SHP77 treated with DMSO at 0.1 percent for 48 hours (cell line): ENCODE measurements around the gene GSK3A.

Source experiments
- DNase-seq: peaks from one replicate; lab custom pipeline; 2025; lab: John Stamatoyannopoulos, UW

Gene GSK3A

DNA sequence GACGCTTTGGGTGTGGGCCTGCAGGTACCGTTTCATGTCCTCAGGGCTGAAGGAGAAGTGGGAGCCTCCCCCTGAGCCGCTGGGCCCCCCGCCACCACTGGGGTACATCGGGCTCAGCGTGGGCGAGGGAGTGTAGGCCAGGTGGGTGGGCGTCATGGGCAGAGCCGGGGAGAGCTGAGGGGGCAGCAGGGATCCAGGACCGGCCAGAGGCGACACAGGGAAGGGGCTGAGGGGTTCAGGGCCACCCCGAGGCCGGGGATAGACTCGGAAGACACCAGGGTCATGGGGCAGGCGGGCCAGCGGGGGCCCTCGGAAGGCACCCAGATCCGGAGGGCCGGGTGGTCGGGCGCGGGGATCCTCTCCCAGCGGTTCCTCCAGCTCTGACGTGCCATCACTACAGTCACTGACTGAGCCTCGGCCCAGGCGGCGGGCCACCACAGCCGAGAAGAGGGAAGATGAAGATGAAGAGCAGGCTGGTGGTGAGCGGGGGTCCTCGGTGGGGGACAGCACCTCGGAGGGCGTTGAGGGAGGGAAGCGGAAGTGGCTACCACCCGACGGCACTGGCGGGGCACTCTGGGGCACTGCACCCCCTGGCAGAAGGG, 6.8 kb upstream of the GSK3A start:
- DNase-seq: no peak

DNA sequence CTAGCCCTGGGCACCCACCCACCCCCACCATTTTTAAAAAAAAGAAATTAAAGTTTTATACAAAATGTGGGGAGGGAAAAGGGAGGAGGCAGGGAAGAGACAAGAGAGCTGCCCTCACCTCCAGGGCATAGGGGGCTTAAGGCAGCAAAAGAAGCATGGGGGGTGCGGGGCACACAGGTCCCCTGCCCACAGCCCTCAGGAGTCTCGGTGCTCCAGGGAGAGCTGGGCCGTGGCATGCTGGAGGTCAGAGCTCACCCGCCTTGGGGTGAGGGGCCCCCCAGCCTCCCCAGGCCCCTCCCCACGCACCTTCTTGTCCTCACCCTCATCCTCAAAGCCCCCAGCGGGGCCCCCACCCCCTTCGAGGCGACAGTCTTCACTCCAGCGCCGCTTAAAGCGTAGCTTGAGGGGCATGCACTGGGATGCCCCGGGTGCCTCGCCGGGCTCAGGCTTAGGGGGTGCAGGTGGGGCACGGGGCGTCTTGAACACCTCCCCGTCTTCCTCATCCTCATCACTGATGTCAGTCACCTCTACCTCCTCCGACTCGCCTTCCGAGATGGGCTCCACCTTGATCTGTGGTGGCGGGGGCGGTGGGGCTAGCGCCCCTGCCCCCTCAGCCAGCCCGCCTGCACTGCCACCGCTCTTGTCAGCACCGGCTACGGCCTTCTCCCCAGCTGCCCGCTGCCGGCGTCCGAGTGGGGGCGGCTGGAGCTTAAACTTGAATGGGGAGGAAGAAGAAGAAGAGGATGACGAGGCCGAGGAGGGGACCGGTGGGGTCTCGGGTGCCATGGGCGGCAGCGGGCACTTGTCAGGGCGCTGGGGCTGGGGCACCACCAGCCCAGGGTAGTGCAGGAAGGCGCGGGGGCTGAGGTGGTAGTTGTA, 6.1 kb upstream of the GSK3A start:
- no peak for DNase-seq

DNA sequence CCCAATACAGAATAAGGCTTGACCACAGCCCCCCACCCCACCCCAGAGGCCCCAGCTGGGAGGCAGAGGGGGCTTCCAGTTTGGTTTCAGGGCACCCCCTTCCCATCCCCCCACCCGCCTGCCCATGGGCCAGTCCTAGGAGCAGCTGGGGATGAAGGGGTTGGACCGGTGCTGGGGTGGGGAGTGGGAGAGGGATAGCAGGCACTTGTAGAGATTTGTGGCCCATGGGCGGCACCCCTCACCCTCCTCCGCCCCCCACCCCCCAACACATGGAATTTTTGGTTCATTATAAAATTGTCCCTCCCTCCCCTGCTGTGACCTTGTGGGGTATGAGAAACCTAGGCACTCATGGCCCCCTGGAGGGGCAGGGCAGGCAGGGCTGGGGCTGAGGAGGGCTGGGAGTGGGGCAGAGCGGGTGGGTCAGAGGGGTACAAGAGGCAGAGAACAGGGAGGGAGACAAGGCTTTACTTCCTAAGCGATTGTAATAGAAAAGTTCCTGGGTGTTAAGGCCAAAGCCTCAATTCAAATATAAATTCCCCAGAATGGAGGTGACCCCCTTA, 5.3 kb upstream of the GSK3A start:
- no peak for DNase-seq

DNA sequence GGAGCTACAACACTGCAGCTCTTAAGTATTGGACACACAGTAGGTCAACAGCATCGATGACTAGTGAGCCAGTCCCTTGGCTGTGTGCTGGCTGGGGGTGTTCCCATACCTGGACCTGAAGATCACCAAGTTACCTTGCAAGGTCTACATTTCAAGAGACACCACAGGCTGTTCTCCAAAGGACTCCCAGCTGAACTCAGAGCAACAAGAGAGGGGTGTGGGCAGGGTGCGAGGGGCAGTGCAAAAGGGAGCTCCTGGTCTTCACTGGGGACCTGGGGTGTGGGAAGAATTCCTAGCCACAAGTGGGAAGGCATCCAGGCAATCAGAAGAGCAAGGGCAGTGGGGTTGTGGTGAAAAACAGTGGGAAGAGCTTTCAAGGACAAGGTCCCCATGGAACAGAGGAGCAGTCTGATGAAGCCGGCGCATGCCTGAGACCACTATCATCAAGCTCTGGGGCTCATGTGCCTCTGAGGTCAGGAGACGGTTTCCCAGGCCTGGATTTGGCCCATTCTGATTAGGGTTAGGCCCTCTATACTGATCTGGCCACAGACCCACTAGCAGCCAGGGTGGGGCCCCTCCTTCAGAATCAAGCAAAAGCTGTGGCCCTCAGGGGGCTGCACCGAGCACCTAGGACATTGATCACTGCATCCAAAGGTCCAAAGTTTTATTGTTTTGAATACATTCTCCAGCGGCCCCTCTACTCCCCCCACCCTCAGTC, 4.7 kb upstream of the GSK3A start:
- DNase-seq: no peak

DNA sequence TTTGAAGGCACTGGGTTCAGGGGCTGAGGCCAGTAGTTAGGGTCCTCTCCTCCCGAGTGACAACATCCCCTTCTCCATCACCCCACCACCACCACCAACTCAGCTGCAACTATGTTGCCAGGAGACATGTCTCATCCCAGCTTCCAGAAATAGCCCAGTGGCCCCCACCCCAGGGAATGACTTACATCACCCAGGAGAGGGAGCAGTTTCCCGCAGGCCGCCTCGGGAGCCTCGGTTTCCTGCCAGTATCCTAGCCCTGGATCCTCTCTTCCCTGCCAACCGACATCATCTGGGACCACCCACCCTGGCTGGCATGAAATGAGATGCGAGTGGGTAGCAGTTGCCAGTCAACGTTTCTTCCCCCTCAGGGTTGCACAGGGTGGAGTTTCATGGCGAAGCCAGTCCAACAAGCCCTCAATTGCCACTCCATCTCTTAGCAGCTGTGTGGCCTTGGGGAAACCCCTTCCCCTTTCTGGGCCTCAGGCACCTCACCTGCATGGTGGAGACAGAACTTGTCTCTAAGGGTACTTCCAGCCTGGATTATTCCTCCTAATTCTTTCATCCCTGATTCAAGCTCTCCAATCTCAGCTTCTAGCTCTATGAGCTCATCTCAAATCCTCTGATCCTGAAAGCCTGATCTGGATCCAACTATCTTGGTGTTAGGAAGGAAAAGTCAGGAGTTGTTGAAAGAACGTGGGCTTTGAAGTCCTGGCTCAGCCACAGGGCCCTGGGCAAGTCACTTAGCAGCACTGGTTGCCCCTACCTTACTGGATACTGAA, 3.9 kb upstream of the GSK3A start:
- DNase-seq: peak; percentile 25

DNA sequence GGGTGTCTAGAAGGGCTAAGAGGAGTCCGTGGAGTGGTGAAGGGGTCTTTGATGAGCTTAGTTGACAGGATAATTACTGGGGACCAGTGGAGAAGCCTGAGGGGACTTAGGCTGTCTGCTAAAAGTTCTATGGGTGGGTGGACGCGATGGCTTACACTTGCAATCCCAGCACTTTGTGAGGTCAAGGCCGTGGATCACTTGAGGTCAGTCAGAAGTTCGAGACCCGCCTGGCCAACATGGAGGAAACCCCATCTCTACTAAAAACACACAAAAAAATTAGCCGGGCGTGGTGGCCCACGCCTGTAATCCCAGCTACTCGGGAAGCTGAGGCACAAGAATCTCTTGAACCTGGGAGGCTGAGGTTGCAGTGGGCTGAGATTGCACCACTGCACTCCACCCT, 2.8 kb upstream of the GSK3A start:
- no peak for DNase-seq

DNA sequence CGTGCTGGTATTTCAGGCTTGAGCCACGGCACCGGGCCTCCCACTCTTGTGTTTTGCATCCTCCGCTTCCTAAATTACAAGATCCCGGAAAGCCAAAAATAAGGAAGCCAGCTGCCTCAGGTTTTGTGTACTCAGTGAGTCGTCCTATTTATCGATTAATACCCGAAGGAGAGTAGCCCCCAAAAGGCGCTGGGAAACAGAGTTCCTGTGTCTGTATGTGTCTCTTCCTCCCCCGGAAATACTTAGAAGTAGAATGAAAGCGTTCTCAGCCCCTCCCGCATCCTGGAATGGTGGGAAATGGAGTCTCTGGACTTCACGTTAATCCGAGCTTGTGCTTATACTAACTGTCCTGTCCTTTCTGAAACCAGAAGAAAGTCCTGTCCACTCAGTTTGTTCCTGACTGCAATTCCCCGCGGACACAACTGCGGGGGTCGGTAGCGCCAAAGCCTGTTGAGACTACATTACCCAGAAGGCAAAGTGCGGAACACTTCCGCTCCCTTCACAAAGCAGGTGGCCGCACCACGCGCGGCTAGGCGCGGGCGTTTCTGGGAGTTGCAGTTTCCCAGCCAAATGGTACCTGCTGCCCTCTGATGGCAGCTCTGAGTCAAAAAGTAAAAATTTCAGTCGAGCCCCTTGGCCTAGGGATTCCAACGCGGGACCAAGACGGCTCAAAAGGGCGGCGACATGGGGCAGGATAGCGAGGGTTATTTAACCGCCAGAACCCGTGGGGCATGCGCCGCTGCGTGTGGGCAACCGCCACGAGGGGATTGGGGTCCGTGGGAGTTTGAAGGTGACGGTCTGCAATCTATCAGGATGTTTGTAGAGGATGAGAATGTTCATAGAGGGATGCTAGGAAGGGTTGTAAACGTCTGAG, 2.2 kb upstream of the GSK3A start:
- peak; percentile 94 for DNase-seq

DNA sequence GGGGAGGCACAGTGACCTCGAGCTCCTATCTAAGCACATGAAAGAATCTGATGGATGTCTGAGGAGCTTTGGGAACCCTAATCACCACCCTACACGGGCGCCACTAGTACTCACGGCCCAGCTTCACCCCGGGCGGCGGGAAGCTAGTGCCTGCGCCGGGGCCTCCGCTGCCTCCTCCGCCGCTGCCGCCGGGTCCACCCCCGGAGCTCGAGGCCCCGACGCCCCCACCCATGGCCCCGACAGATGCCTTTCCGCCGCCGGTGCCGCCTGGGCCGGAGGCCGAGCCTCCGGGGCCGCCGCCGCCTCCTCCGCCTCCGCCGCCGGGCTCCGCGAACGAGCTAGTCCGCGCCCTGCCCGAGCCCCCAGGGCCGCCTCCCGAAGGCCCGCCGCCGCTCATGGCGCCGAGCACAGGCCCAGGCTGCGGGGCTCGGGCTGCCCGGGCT, 312 bp downstream of the GSK3A start:
- no peak for DNase-seq

DNA sequence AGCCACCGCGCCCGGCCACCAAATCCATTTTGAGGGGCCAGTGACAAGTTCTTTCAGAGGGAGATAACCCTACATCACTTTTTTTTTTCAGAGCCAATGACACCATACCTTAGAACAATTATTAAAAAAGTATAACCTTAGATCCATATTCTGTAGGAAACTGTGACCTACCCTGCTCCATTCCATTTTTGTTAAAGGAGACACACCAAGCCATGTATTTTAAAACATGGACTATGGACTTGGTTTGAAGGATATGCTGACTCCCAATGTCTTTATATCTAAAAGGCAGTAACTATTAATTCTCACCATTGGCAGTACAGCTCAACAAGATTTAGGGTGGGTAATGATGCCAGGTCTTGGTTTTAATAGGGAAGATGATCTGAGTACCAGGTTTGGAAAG, 1.1 kb downstream of the GSK3A start:
- DNase-seq: no peak

DNA sequence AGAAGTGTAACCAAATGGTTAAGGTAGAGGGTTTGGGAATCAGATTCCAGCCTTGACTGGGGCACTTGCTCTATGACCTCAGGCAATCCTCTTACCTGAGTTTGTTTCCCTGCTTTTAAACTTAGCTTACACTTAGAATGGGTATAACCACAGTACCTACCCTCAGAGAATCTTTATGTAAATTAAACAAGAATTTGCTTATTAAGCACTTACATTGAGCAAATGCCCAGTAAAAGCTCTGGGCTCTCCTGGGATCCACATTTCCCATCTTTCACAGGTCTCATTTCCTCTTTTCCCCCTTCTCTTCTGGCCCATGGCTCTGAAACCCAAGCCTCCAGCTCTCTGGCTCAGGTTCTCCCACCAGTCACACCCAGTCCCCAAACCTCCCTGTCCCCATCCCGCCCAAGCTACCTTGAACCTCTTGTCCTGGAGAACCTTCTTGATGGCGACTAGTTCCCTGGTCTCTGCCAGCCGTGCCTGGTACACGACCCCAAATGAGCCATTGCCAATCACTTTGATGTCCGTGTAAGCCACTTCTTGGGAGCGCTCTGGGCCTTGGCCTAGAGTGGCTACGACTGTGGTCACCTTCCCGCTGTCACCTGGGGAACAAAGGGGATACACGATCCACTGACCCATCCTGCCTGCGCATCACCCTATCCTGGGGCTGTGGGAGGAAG, 2.7 kb downstream of the GSK3A start:
- no peak for DNase-seq

DNA sequence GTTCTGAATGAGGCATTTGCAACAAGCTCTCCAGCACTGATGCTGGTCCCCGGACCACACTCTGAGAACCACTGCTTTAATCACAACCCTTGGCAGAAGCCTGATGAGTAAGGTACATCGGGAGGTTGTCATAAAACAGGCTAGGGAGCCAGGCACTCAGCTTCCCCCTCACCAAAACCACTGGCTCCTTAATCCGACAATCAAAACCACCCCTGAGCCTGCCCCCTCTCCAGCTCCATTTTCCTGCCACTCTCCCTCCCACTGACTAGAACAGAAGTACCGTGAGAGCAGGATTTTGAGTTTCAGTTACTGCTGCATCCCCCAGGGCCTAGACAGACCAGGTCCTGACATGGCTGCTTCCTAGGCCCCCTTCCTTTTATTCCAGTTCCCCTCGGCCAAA, 7.2 kb downstream of the GSK3A start:
- no peak for DNase-seq

DNA sequence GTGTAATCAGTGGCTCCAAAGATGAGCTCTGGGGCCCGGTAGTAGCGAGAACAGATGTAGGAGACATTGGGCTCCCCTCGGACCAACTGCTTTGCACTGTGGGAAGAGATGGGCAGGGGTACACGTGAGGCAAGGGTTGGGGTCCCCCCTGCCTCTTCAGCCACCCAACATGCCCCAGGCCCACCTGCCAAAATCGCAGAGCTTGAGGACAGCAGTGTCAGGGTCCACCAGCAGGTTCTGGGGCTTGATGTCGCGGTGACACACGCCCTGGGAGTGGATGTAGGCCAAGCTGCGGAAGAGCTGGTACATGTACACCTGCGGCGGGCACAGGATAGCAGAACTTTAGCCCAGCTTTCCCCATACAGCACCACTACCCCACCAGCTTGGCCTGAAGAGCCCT, 8.0 kb downstream of the GSK3A start:
- DNase-seq: no peak

DNA sequence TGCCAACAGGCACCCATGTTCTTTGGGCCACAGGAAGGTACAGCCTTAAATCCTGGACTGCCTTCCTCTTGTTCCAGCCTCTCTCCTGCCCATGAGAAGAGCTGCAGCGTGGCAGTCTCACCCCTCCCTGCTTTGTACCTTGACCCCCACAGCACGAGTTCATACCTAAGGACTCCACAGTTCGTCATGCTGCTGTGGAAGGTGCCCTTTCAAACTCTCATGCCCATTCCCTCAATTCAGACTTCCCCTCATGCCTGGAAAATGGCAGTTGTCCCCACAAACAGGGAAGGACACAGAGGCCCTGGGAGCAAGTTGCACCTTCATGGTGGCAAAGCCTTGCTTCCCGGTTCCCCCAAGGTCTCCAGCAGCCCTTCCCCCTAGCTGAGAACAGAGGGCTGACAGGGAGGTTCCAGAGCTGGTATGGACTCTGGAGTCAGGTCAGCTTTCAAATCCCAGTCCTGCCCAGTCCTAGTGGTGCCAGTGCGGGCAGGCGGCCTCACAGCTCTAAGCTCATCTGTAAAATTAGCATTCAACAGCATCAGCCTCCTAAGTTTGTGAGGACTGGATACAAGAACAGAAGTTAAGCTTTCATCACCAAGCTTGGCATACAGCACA, 8.6 kb downstream of the GSK3A start:
- no peak for DNase-seq

DNA sequence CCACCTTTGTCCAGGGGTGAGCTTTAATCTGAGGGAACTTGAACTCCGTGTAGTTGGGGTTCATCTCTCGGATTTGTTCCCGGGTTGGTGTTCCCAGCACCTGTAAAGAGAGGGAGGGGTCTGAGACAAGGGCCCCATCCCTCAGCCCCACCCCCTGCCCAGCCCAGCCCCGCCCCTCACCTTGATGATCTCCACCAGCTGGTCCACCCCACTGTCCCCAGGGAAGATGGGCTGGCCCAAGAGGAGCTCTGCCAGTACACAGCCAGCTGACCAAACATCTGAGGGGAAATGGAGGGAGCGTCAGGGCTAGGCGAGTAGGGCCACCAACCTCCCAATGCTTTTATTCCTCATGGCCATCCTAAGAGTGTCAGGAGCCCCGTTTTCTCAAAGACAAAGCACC, 9.3 kb downstream of the GSK3A start:
- no peak for DNase-seq

DNA sequence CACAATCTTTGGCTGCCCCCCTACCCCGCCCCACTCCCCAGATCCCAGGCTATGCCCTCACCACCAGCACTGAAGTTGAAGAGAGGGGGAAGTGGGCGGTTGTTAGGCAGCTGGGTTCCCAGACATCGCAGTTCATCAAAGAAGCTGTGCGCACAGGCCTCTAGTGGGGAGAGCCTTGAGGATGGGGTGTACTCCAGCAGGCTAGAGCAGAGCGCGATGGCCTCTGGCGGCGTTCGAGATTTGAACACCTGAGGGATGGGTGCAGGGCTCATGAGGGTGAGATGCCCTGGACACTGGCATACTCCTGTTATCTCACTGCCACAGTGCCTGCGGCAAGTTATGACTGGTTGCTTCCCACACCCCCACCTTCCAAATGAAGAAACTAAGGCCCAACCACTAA, 10.0 kb downstream of the GSK3A start:
- no peak for DNase-seq

DNA sequence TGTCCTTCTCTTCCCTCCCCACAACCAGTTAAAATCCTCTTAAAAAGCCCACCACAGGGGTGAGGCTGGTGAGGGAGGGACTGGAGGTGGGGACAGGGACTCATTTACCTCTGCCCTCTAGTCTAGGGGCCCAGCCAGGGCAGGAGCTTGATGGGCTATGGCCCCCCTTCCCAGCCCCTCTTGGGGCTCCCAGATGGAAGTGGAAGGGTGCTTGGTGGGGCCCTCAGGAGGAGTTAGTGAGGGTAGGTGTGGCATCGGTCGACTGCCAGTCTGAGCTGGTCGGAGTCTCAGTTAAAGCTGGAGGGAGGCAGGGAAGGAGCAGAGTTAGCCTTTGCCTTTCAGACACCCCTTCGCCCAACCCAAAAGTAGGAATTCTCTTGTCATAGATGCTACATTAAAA, 11.8 kb downstream of the GSK3A start:
- no peak for DNase-seq

DNA sequence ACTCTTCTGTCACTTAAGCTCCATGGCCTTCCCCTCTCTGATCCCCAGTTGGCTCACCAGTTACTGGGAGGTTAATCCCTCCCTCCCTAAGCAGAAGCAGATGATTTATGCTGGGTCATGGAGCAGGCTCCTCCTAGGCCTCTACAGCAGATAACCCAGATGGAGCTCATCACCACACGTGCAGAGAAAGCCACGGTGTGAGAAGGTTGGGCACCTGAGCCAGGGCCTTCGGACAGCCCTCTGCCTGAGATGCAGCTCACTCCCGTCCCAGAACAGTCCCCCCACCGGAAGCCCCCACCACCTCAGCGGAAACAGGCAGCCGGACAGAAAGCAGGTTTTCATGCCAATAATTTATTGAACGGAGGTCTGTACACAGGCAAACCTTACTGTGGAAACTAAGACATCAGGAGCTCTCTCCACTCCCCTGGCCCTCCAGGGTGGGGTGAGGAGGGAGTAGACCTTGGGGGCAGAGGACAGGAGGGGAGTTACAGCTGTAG, 12.5 kb downstream of the GSK3A start:
- DNase-seq: no peak

DNA sequence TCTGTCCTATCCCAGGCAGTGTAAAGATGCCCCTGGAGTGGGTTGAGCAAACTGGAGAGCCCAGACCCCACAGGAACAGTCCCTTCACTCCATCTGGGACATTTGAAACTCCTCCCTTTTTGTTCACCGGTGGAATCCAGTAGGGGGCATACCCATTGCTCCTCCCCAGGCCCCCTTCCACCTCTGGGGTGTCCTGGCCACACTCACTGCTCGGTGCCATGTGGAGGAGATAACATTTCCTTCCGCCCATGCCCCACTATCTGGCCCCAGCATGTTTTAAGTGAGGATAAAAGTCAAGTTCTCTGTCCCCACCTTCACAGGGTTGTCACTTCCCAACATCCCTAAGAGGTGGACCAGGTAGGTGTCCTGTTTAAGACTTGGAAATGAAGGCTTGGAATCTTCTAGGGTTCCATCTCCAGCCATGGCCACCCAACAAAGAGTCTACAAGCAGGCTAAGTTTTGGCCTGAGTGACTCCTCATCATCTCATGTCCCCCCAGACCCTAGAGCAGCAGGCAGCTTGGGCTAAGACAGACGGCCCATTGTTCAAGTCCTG, 13.0 kb downstream of the GSK3A start:
- DNase-seq: no peak

DNA sequence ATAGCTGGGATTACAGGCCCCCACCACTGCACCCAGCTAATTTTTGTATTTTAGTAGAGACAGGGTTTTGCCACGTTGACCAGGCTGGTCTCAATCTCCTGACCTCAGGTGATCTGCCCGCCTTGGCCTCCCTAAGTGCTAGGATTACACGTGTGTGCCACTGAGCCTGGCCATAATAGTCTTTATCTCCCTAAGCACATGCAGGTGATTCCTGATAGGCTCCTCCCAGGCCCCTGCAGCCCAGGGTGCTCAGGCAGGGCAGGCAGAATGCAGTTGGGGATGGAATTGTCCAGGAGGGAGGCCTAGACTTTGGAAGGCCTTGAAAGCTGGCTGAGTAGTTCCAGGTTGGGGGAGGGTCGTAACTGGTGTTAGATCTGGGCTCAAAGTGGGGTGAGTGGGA, 13.8 kb downstream of the GSK3A start:
- DNase-seq: no peak
